ENCODE results near the gene MPC1. TPM values are rescaled to one million over a fixed set of nuclear protein-coding genes. Genes with fewer than 3 reads are reported as not detected.

Gene MPC1
- total and polyA plus RNA-seq, 4 experiments from 2014 or later = 33.1 to 85.0 (median 46.0) TPM

DNA sequence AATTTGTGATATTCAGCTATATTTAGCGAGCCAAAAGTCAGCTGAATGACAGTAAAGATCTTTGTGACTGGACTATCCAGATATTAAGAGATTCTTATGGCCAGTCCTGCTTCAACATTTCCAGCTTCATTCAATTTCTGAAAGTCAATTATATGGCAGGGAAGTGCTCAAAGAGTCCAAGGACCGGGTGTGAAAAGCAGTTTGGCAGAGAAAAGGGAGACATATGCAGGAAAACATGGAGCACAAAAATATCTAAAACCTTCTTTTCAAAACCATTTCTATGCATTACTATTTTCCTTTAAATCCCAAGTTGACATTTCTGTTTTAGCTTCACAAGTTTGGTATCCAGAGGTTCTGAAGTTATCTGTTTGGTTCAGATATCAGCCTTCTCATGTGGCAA lies 5.0 kb downstream of the MPC1 start:
- ChIA-PET CTCF (ENCODE audit: partially characterized antibody) (interaction anchor here (1.1 to 4.4 kb wide), 3 partner anchors 10 to 64 kb away, joined by 5 to 37 read pairs (median 6); no protein-coding TSS in a partner anchor), POLR2A (ENCODE audit: partially characterized antibody) (no interaction called here)
- Mint-ChIP-seq H3K9me3 (no peaks in the 10 kb centered on the region), H3K4me3 (no peak overlapping the region), H3K27ac (no peak overlapping the region), H3K27me3 (no peaks in the 10 kb centered on the region), H3K36me3 (peaks cover 5 to 7% of the 10 kb centered on the region in 2 donors), H3K4me1 (peaks cover 2 to 22% (median 9%) of the 10 kb centered on the region in 4 donors)
- H3K9me3 ChIP-seq (ENCODE audit: control insufficient read depth in 1 of 2, low read length in 2 of 2) = no peaks in the 10 kb centered on the region
- H3K27ac ChIP-seq (ENCODE audit: low read depth, low read length) = no peak overlapping the region
- H3K4me3 ChIP-seq (ENCODE audit: low read length in 2 of 2) = no peak overlapping the region
- intact Hi-C loops (cut with micrococcal nuclease) = no loop called here
- peaks cover 6% of the 10 kb centered on the region for H3K4me1 ChIP-seq (ENCODE audit: insufficient read depth, low read length)
- no peaks in the 10 kb centered on the region for H3K36me3 ChIP-seq (ENCODE audit: insufficient read depth, low read length)
- H3K27me3 ChIP-seq (ENCODE audit: insufficient read depth, low read length) = no peaks in the 10 kb centered on the region
- no peak for DNase-seq

DNA sequence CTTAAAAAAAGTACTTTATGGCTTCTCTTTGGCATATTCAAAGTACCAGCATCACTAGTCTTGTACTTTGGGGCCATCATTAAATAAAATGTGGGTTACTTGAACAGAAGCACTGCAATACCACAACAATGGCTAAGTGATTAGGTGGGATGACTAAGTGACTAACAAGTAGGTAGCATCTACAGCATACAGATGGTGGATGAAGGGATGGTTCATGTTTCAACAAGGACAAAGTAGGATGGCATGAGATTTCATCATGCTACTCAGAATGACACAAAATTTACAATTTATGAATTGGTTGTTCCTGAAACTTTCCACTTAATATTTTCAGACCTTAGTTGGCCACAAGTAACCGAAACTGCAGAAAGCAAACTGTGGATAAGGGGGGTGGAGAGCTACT lies 7.7 kb downstream of the MPC1 start:
- Mint-ChIP-seq H3K9me3 (no peaks in the 10 kb centered on the region), H3K4me3 (no peak overlapping the region), H3K36me3 (peaks cover 0 to 5% of the 10 kb centered on the region in 2 donors), H3K27me3 (no peaks in the 10 kb centered on the region), H3K27ac (peak overlapping the region in 1 of 7 donors; percentile 19), H3K4me1 (peaks cover 0 to 10% (median 2%) of the 10 kb centered on the region in 4 donors)
- no peaks in the 10 kb centered on the region for H3K27me3 ChIP-seq (ENCODE audit: insufficient read depth, low read length)
- H3K4me3 ChIP-seq (ENCODE audit: low read length in 2 of 2) = no peak overlapping the region
- intact Hi-C loops (cut with micrococcal nuclease) = no loop called here
- H3K9me3 ChIP-seq (ENCODE audit: control insufficient read depth in 1 of 2, low read length in 2 of 2) = no peaks in the 10 kb centered on the region
- no peaks in the 10 kb centered on the region for H3K4me1 ChIP-seq (ENCODE audit: insufficient read depth, low read length)
- H3K36me3 ChIP-seq (ENCODE audit: insufficient read depth, low read length) = no peaks in the 10 kb centered on the region
- no peak for DNase-seq
- H3K27ac ChIP-seq (ENCODE audit: low read depth, low read length) = no peak overlapping the region
- CTCF ChIA-PET (ENCODE audit: partially characterized antibody) = interaction anchor here (0.6 kb wide), 1 partner anchor 590 kb away, joined by 3 read pairs; no protein-coding TSS in a partner anchor
- POLR2A ChIA-PET (ENCODE audit: partially characterized antibody) = no interaction called here

DNA sequence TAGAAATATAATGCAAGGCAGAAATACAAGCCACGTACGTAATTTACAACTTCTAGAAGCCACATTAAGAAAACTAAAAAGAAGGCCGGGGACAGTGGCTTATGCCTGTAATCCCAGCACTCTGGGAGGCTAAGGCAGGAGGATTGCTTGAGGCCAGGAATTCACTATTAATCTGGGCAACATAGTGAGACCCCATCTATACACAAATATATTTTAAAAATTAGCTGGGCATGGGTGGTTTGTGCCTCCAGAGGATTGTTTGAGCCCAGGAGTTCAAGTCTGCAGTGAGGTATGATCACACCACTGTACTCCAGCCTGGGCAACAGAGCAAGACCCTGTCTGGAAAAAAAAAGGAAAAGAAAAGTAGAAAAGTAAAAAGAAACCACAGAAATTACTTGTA lies 12.3 kb downstream of the MPC1 start:
- Mint-ChIP-seq H3K4me1 (peaks cover 0 to 5% (median 2%) of the 10 kb centered on the region in 4 donors), H3K9me3 (no peaks in the 10 kb centered on the region), H3K27me3 (no peaks in the 10 kb centered on the region), H3K27ac (no peak overlapping the region), H3K36me3 (peaks cover 22 to 24% of the 10 kb centered on the region in 2 donors), H3K4me3 (no peak overlapping the region)
- no peaks in the 10 kb centered on the region for H3K27me3 ChIP-seq (ENCODE audit: insufficient read depth, low read length)
- ChIA-PET CTCF (ENCODE audit: partially characterized antibody) (interaction anchor here (1.5 kb wide), 1 partner anchor 11 kb away, joined by 7 read pairs; no protein-coding TSS in a partner anchor), POLR2A (ENCODE audit: partially characterized antibody) (no interaction called here)
- no peak overlapping the region for H3K27ac ChIP-seq (ENCODE audit: low read depth, low read length)
- intact Hi-C loops (cut with micrococcal nuclease) = no loop called here
- H3K36me3 ChIP-seq (ENCODE audit: insufficient read depth, low read length) = peaks cover 6% of the 10 kb centered on the region
- H3K4me3 ChIP-seq (ENCODE audit: low read length in 2 of 2) = no peak overlapping the region
- DNase-seq = no peak
- H3K4me1 ChIP-seq (ENCODE audit: insufficient read depth, low read length) = no peaks in the 10 kb centered on the region
- no peaks in the 10 kb centered on the region for H3K9me3 ChIP-seq (ENCODE audit: control insufficient read depth in 1 of 2, low read length in 2 of 2)

DNA sequence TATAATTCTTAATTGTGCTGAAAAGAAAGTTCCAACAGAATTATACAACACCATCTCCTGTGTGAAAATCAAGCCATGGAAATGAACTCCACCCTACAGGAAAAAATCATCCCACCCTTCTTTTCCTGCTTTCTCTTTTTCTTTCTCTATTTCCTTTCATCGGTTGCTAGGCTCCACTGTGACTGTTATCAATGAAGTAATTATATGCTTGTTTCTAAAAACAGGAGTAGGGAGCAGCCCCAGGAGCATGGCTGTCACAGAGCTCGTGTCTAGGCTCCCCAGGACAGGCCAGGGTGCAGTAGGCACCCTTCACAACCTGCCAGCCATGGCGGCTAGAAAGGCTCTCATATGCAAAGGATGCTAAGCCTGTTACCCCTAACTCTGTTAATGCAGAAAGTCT lies 13.0 kb downstream of the MPC1 start:
- H3K4me3 Mint-ChIP-seq = no peak overlapping the region
- no peaks in the 10 kb centered on the region for H3K9me3 ChIP-seq (ENCODE audit: control insufficient read depth in 1 of 2, low read length in 2 of 2)
- no peaks in the 10 kb centered on the region for H3K27me3 Mint-ChIP-seq
- peaks cover 25% of the 10 kb centered on the region in 2 donors for H3K36me3 Mint-ChIP-seq
- POLR2A ChIA-PET (ENCODE audit: partially characterized antibody) = no interaction called here
- peak overlapping the region in 1 of 7 donors; percentile 7 for H3K27ac Mint-ChIP-seq
- H3K36me3 ChIP-seq (ENCODE audit: insufficient read depth, low read length) = peaks cover 6% of the 10 kb centered on the region
- H3K27ac ChIP-seq (ENCODE audit: low read depth, low read length) = no peak overlapping the region
- H3K4me1 ChIP-seq (ENCODE audit: insufficient read depth, low read length) = no peaks in the 10 kb centered on the region
- intact Hi-C loops (cut with micrococcal nuclease) = no loop called here
- no peaks in the 10 kb centered on the region for H3K27me3 ChIP-seq (ENCODE audit: insufficient read depth, low read length)
- peaks cover 0 to 5% (median 2%) of the 10 kb centered on the region in 4 donors for H3K4me1 Mint-ChIP-seq
- no peaks in the 10 kb centered on the region for H3K9me3 Mint-ChIP-seq
- DNase-seq = no peak
- CTCF ChIA-PET (ENCODE audit: partially characterized antibody) = interaction anchor here (1.5 kb wide), 1 partner anchor 12 kb away, joined by 7 read pairs; no protein-coding TSS in a partner anchor
- H3K4me3 ChIP-seq (ENCODE audit: low read length in 2 of 2) = no peak overlapping the region

DNA sequence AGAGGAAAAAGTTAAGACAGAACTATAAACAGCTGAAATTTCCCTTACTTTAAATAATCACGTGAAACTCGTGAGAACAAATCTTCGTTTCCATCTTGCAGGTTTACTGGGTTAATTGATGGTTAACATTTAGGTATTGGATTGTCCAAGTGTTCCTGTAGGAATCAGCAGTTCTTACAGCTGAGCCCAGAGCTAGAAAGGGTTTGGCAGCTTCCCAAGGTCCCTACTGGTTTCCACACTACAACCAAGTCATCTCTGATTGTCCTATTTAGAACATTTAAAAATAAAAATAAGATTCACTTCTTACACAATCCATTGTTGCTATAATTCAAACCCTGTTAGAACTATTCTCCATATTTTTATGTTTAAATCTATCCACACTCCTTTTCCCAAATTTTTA lies 15.8 kb downstream of the MPC1 start:
- no peaks in the 10 kb centered on the region for H3K27me3 Mint-ChIP-seq
- POLR2A ChIA-PET (ENCODE audit: partially characterized antibody) = no interaction called here
- peaks cover 37 to 46% of the 10 kb centered on the region in 2 donors for H3K36me3 Mint-ChIP-seq
- H3K4me1 ChIP-seq (ENCODE audit: insufficient read depth, low read length) = no peaks in the 10 kb centered on the region
- no peak overlapping the region for H3K4me3 ChIP-seq (ENCODE audit: low read length in 2 of 2)
- no peak for DNase-seq
- intact Hi-C loops (cut with micrococcal nuclease) = no loop called here
- H3K27ac Mint-ChIP-seq = no peak overlapping the region
- H3K36me3 ChIP-seq (ENCODE audit: insufficient read depth, low read length) = peaks cover 18% of the 10 kb centered on the region
- no peaks in the 10 kb centered on the region for H3K27me3 ChIP-seq (ENCODE audit: insufficient read depth, low read length)
- no peak overlapping the region for H3K4me3 Mint-ChIP-seq
- no peaks in the 10 kb centered on the region for H3K9me3 Mint-ChIP-seq
- no peaks in the 10 kb centered on the region for H3K9me3 ChIP-seq (ENCODE audit: control insufficient read depth in 1 of 2, low read length in 2 of 2)
- H3K4me1 Mint-ChIP-seq = no peaks in the 10 kb centered on the region
- CTCF ChIA-PET (ENCODE audit: partially characterized antibody) = interaction anchor here (1.4 kb wide), 1 partner anchor 53 kb away, joined by 4 read pairs; no protein-coding TSS in a partner anchor
- H3K27ac ChIP-seq (ENCODE audit: low read depth, low read length) = no peak overlapping the region

DNA sequence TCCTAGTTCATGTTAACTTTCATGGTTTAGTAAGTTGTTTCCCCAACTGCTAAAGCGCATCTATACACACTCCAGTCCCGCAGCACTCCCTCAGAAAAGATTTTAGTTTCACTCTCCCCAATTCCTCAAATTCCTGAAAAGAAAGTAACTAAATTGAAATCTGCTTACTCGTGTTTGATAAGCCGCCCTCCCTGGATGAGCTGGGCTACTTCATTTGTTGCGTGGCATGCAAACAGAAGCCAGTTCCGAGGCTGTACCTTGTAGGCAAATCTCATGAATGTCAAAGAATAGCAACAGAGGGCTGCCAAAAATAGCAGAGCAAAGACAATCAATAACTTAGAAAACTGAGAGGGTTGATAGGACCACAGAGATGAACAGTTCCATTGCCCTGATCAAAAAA lies 16.9 kb downstream of the MPC1 start:
- intact Hi-C loops (cut with micrococcal nuclease) = no loop called here
- H3K36me3 ChIP-seq (ENCODE audit: insufficient read depth, low read length) = peaks cover 18% of the 10 kb centered on the region
- no peaks in the 10 kb centered on the region for H3K27me3 Mint-ChIP-seq

DNA sequence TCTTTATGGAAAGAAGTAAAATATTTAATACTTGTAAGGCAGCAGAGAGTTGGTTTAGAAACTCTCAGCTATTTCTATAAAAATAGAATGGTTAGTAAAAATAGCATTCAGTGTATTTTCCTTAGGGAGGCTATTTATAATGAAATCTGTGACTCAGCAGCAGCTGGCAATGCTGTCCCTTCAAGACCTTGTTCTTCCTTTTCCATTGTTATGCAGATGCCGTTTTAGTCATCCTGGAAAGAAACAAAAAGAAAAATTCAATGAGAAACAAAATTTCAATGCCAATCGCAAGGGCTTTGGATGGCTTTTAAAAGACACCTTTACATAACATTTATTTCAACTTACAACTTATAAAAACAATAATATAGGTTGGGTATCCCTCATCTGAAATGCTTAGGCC lies 17.5 kb downstream of the MPC1 start:
- H3K27me3 Mint-ChIP-seq = no peaks in the 10 kb centered on the region
- no peak for DNase-seq
- H3K4me3 ChIP-seq (ENCODE audit: low read length in 2 of 2) = no peak overlapping the region
- H3K4me1 ChIP-seq (ENCODE audit: insufficient read depth, low read length) = no peaks in the 10 kb centered on the region
- intact Hi-C loops (cut with micrococcal nuclease) = no loop called here
- no peak overlapping the region for H3K4me3 Mint-ChIP-seq
- H3K27ac Mint-ChIP-seq = no peak overlapping the region
- H3K27me3 ChIP-seq (ENCODE audit: insufficient read depth, low read length) = no peaks in the 10 kb centered on the region
- ChIA-PET POLR2A (ENCODE audit: partially characterized antibody) (no interaction called here), CTCF (ENCODE audit: partially characterized antibody) (interaction anchor here (1.3 kb wide), 2 partner anchors 16 to 35 kb away, joined by 4 read pairs; no protein-coding TSS in a partner anchor)
- H3K36me3 ChIP-seq (ENCODE audit: insufficient read depth, low read length) = peaks cover 18% of the 10 kb centered on the region
- no peak overlapping the region for H3K27ac ChIP-seq (ENCODE audit: low read depth, low read length)
- no peaks in the 10 kb centered on the region for H3K4me1 Mint-ChIP-seq
- peaks cover 37 to 46% of the 10 kb centered on the region in 2 donors for H3K36me3 Mint-ChIP-seq
- H3K9me3 ChIP-seq (ENCODE audit: control insufficient read depth in 1 of 2, low read length in 2 of 2) = no peaks in the 10 kb centered on the region
- no peaks in the 10 kb centered on the region for H3K9me3 Mint-ChIP-seq

More for the DNA sequence above, 16.9 kb downstream of the MPC1 start:
- ChIA-PET POLR2A (ENCODE audit: partially characterized antibody) (no interaction called here), CTCF (ENCODE audit: partially characterized antibody) (interaction anchor here (1.4 kb wide), 1 partner anchor 52 kb away, joined by 4 read pairs; no protein-coding TSS in a partner anchor)
- Mint-ChIP-seq H3K4me1 (no peaks in the 10 kb centered on the region), H3K27ac (peak overlapping the region in 1 of 7 donors; percentile 42), H3K9me3 (no peaks in the 10 kb centered on the region), H3K36me3 (peaks cover 37 to 46% of the 10 kb centered on the region in 2 donors), H3K4me3 (no peak overlapping the region)
- Histone ChIP-seq H3K4me1 (ENCODE audit: insufficient read depth, low read length) (no peaks in the 10 kb centered on the region), H3K27ac (ENCODE audit: low read depth, low read length) (no peak overlapping the region), H3K4me3 (ENCODE audit: low read length in 2 of 2) (no peak overlapping the region), H3K27me3 (ENCODE audit: insufficient read depth, low read length) (no peaks in the 10 kb centered on the region), H3K9me3 (ENCODE audit: control insufficient read depth in 1 of 2, low read length in 2 of 2) (no peaks in the 10 kb centered on the region)
- no peak for DNase-seq

All from CD4-positive, alpha-beta memory T cell (primary cell).